SK-N-MC (cell line): ENCODE measurements around the gene SLC38A1.

ENCODE experiments used
- EZH2 ChIP-seq: fragments of 200-600 bp; sonication (generic); IDR thresholded peaks from one replicate; pipeline ENCODE4 v1.6.1; 2017; ENCODE audit warnings: antibody characterized with exemption
- FOXP2 ChIP-seq: optimal IDR thresholded peaks from 2 replicates; pipeline ENCODE3; 2011; ENCODE audit warnings: mild to moderate bottlenecking, moderate library complexity; ENCODE audit not compliant: insufficient read depth; ENCODE audit errors: extremely low read length, control extremely low read depth
- POLR2AphosphoS5 ChIP-seq: IDR thresholded peaks from 2 replicates; pipeline ENCODE4 v1.6.1; 2012; ENCODE audit warnings: mild to moderate bottlenecking, low read depth, low read length, borderline replicate concordance

- no peak; the same call in 1 of the 2 replicates for TF ChIP-seq POLR2AphosphoS5
- no peak for TF ChIP-seq EZH2
- no peak for TF ChIP-seq FOXP2
These were observed 81.8 kb downstream of the SLC38A1 start for GRCh38 chr12:46187023-46187422.
